GM13976 (cell line): ENCODE measurements around the gene SSH2.
A peak's percentile ranks its signal among the peaks of the same experiment; 100 is the strongest.

Experiments used
- DNase-seq: peaks from one replicate; pipeline ENCODE4 v3.0.0; 2012; ENCODE audit warnings: low spot score
- in situ Hi-C: fragments of 300-500 bp; cut with MboI; formaldehyde crosslinking; loops from one replicate; pipeline ENCODE4 v1.12.0; 2022; ENCODE audit warnings: low sequenced_read_pairs, mixed read lengths, inconsistent platforms; ENCODE audit not compliant: unreplicated experiment
- TF ChIP-seq, protein P1 (sequence below): IDR thresholded peaks from 2 replicates; pipeline ENCODE4 v1.5.1; 2012; ENCODE audit warnings: borderline replicate concordance, mild to moderate bottlenecking; ENCODE audit not compliant: insufficient read depth; ENCODE audit errors: extremely low read depth, missing control alignments, control extremely low read depth

SSH2 gene

DNA sequence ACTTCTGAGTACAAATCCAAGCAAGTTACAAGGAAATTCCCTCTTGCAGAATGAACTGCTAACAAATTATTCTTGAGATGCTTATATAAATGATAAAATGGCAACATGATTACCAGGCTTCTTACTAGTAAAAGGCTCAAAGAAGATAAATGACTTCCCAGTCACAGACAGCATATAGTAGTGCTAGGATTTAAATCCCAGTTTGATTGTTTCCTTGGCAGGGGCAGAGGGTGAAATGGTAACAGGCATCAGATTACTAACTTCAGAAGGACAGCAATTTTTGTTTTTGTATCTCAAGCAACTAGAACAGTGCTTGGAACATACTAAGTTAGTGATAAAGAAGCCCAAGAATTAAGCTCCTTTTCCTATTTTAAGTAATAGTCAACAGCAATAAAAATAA is 102.8 kb downstream of the SSH2 start:
- TF ChIP-seq, protein P1, sequence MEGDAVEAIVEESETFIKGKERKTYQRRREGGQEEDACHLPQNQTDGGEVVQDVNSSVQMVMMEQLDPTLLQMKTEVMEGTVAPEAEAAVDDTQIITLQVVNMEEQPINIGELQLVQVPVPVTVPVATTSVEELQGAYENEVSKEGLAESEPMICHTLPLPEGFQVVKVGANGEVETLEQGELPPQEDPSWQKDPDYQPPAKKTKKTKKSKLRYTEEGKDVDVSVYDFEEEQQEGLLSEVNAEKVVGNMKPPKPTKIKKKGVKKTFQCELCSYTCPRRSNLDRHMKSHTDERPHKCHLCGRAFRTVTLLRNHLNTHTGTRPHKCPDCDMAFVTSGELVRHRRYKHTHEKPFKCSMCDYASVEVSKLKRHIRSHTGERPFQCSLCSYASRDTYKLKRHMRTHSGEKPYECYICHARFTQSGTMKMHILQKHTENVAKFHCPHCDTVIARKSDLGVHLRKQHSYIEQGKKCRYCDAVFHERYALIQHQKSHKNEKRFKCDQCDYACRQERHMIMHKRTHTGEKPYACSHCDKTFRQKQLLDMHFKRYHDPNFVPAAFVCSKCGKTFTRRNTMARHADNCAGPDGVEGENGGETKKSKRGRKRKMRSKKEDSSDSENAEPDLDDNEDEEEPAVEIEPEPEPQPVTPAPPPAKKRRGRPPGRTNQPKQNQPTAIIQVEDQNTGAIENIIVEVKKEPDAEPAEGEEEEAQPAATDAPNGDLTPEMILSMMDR: no peak

DNA sequence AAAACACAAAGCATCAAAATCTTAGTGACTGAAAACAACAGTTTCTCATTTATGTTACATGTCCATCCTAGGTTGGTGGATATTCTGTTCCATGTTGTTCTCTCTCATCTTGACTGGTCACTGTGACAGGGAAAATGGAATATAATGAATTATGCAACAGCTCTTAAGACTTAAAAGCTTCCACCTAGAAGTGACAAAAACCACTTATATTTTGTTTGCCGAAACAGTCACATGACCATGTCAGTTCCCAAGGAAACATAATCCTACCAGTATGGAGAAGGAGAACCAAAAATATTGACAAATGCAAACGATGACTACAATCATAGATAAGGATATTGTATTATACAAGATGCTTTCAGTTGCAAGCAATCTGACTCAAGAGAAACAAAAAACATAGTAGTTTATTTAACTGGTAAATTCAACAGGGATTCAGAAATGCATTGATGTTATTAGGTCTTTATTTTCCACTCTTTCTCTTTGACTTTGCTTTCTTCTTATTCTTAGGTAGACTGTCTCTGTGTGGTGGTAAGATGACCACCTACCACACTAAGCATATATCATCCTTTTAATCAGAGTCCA is 103.8 kb downstream of the SSH2 start:
- TF ChIP-seq, protein P1: no peak
- no peak for DNase-seq
- in situ Hi-C loops: no loop called here

More for the DNA sequence above, 102.8 kb downstream of the SSH2 start:
- no peak for DNase-seq
- in situ Hi-C loops: no loop called here

DNA sequence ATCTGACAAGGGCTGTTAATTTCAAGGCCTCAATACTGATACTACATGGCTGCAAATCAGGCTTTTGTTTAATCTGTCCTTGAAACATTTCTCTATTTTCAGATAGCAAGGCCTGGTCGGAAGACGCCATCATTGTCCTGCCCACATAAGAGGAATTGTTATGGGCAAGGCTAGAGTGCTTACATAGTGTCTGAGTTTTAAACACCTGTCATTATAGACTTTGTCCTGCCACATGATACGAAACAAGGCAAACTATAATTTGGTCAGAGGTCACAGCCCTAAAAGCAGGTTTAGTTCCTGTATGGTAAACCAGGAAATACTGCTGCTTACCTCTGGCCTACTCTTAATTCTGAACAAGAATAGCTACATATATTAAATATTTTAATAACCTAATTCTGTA is 104.4 kb downstream of the SSH2 start:
- in situ Hi-C loops: no loop called here
- TF ChIP-seq, protein P1: no peak
- no peak for DNase-seq

DNA sequence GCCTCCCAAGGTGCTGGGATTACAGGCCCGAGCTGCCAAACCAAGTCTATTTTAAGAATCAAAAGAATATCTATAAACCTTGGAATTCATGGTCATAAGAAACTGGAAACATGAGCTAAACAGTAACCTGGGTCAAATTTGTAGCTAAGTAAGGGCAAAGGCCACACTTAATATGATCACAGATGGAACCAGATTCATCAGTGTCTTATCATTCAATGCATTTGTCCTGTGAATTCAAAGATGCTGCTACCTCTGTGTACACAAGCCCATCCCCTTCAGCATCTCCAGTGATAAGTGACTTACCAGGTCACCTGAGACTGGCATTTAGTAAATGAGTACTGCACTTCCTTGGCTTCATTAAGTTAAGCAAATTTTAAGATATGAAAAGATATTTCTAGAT is 108.1 kb downstream of the SSH2 start:
- in situ Hi-C loops: no loop called here
- TF ChIP-seq, protein P1: no peak
- DNase-seq: no peak

DNA sequence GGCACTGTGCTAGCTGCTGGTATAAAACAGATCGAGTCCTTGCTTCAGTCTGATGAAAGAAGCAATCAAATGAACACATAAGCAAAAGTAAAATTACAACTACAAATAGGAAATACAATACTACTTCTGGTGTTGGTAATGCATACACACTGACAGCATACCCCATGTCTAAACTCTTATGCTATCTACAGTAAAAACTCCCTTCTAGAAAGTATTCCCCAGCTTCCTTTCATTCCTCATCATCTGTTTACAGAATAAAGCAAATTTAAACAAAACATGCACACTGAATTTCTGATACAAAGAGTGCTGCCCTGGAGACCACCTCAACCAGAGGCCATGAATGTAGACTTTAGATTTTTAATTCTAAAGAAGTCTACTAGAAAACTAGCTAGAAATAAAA is 109.6 kb downstream of the SSH2 start:
- DNase-seq: no peak
- TF ChIP-seq, protein P1: no peak
- in situ Hi-C loops: no loop called here

DNA sequence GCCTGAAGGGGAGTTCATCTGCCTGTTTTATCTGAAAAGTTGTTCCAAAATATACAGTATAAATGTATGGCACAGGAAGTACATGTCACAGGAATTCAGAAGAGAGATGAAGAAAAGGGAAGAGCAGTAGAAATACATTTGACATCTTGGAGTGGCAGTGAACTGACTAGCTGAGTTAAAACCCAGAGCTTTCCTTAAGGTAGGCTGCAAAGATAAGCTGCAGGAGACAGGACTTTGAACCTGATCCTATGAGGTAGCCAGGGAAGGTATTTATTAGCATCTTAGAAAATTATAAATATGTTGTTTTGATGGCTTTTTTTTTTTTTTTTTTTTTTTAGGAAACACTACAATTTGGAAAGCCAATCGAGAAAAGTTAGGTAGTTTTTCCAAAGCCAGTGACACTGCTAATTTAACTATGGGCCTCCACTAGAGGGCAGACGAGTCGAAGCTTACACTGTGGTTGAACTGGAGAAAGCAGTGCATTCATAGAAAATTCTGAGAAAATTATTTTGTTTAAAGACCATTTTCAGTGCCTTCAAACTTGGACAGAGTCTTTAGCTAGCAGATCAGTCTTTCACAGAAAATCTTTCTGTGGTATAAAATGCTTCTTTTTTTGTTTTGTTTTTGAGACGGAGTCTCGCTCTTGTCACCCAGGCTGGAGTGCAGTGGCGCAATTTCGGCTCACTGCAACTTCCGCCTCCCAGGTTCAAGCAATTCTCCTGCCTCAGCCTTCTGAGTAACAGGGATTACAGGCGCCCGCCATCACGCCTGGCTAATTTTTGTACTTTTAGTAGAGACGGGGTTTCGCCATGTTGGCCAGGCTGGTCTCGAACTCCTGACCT is 122.3 kb downstream of the SSH2 start:
- in situ Hi-C loops: loop anchor here (5.0 kb wide), 1 partner anchor 125 kb away; the partner anchor contains the start of gene SSH2
- TF ChIP-seq, protein P1: peak; percentile 57
- DNase-seq: peak; percentile 73
